ENCODE data around the gene RABGAP1L.
"Not testable (repeated sequence)": the region's sequence is repeated elsewhere in the genome, so short reads cannot be mapped to it uniquely, and the experiment has no call there.

Gene RABGAP1L

DNA sequence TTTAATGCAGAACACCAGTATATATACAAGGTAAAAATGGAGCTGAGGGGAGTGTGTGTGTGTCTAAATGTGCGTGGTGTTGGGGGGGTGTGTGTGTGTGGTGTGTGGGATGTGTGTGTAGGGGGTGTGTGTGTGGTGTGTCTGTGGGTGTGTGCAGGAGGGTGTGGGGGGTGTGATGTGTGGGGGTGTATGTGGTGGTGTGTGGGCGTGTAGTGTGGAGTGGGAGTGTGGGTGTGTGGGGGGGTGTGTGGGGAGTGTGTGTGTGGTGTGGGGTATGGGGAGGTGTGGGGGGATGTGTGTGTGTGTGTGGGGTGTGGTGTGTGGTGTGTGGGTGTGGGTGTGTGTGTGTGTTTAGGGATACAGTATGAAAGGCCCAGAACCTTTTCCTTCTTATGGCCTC lies 638.1 kb downstream of the RABGAP1L start:
- H3K4me1 ChIP-seq (ENCODE audit: insufficient read depth, low read length): peaks cover 23% of the 10 kb centered on the region
- no peak overlapping the region for H2AFZ ChIP-seq (ENCODE audit: low read depth, low read length)
- no peaks in the 10 kb centered on the region for H3K36me3 ChIP-seq (ENCODE audit: insufficient read depth, low read length)
- H3K4me3 ChIP-seq (ENCODE audit: low read length): no peak overlapping the region
- H3K27me3 ChIP-seq (ENCODE audit: insufficient read depth, low read length): no peaks in the 10 kb centered on the region
- no peaks in the 10 kb centered on the region for H3K9me3 ChIP-seq (ENCODE audit: low read length)

- H3K4me1 ChIP-seq (ENCODE audit: insufficient read depth, low read length): peaks cover 23% of the 10 kb centered on the region
- H3K4me3 ChIP-seq (ENCODE audit: low read length): peak overlapping the region; percentile 64
- H3K9me3 ChIP-seq (ENCODE audit: low read length): no peaks in the 10 kb centered on the region
- no peaks in the 10 kb centered on the region for H3K27me3 ChIP-seq (ENCODE audit: insufficient read depth, low read length)
- H2AFZ ChIP-seq (ENCODE audit: low read depth, low read length): peak overlapping the region; percentile 0
- H3K36me3 ChIP-seq (ENCODE audit: insufficient read depth, low read length): no peaks in the 10 kb centered on the region
These were observed 639.8 kb downstream of the RABGAP1L start for GRCh38 chr1:174799136-174799479.

DNA sequence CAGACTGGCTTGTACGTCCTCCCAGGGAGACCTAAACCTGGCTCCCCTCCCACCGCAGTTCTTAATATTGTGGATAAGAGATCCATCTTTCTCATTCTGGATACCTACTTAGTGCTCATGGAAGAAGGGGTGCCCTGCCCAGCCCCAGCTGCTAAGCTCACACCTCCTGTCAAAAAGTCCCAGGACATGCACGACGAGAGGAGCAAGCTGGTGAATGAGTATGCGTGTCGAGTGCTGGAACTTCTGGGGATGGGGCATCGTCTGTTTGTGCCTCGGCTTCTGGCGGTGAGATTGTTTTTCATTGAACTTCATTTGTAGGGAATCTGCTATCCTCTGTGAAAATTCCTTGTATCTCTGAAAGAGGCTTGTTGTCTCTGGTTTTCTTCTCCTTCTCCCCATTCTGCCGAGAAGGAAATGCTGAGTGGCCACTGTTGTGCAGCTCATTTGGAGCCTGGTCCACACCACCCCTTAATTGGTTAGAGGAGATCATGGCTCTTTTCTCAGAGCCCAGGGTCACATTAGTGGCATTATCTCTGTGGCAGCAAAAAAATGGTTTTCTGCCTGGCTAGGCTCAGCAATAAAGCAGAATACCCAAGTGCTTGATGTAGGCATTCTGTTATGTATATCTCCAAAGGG lies 641.0 kb downstream of the RABGAP1L start:
- Histone ChIP-seq H3K4me1 (ENCODE audit: insufficient read depth, low read length) (peaks cover 23% of the 10 kb centered on the region), H3K9me3 (ENCODE audit: low read length) (no peaks in the 10 kb centered on the region), H3K36me3 (ENCODE audit: insufficient read depth, low read length) (no peaks in the 10 kb centered on the region), H2AFZ (ENCODE audit: low read depth, low read length) (peak overlapping the region; percentile 13), H3K4me3 (ENCODE audit: low read length) (peak overlapping the region; percentile 64), H3K27me3 (ENCODE audit: insufficient read depth, low read length) (no peaks in the 10 kb centered on the region)

DNA sequence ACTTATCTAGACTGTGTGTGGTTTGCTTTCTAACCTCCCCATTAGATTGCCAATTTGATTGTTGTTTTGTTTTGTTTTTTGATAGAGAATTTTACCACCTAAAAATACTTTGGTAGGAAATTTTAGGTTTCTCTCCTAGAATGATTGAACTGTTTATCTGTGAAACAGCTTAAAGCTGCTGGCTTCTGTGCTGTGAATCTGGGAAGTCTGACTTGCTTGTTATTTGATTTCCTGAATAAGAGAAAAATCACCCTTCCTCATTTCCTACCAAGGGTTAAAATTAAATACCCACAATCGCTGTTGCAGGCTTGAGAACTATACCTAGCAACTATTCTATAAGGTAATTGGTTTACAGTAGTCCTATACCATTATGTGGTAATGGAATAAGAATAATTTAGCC lies 641.6 kb downstream of the RABGAP1L start:
- Histone ChIP-seq H3K36me3 (ENCODE audit: insufficient read depth, low read length) (no peaks in the 10 kb centered on the region), H3K4me1 (ENCODE audit: insufficient read depth, low read length) (peaks cover 23% of the 10 kb centered on the region), H2AFZ (ENCODE audit: low read depth, low read length) (peak overlapping the region; percentile 13), H3K9me3 (ENCODE audit: low read length) (no peaks in the 10 kb centered on the region), H3K27me3 (ENCODE audit: insufficient read depth, low read length) (no peaks in the 10 kb centered on the region), H3K4me3 (ENCODE audit: low read length) (peak overlapping the region; percentile 64)

DNA sequence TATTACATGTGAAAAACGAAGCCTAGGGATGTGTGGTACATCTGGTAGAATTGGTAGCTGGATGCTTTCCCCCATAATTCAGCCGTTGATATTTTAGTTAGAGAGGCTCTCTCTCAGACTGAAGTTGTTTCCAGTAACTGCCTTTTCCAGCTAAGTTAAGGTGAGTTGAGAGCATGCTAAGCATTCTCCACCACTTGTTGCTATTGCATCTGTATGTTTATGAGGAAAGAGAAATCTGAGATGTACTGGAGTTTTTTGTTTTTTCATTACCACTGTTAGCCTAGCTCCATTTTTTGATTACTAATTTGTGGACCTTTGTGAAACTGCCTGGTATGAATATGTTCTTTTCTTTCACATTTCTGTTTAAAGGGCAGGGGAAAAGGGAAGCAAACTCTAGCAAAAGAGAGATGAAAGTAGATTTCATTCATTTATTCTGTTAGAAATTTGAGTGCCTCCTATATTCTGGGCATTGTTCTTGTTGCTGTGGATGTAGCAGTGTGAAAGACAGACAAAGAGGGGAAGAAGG lies 650.5 kb downstream of the RABGAP1L start:
- no peaks in the 10 kb centered on the region for H3K9me3 ChIP-seq (ENCODE audit: low read length)
- H3K36me3 ChIP-seq (ENCODE audit: insufficient read depth, low read length): no peaks in the 10 kb centered on the region
- H3K4me3 ChIP-seq (ENCODE audit: low read length): no peak overlapping the region
- no peak overlapping the region for H2AFZ ChIP-seq (ENCODE audit: low read depth, low read length)
- H3K4me1 ChIP-seq (ENCODE audit: insufficient read depth, low read length): peaks cover 33% of the 10 kb centered on the region
- no peaks in the 10 kb centered on the region for H3K27me3 ChIP-seq (ENCODE audit: insufficient read depth, low read length)

GRCh38 chr1:174812016-174812415 lies 652.7 kb downstream of the RABGAP1L start:
- Histone ChIP-seq H3K27me3 (ENCODE audit: insufficient read depth, low read length) (no peaks in the 10 kb centered on the region), H3K4me1 (ENCODE audit: insufficient read depth, low read length) (peaks cover 33% of the 10 kb centered on the region), H2AFZ (ENCODE audit: low read depth, low read length) (no peak overlapping the region), H3K36me3 (ENCODE audit: insufficient read depth, low read length) (no peaks in the 10 kb centered on the region), H3K9me3 (ENCODE audit: low read length) (no peaks in the 10 kb centered on the region), H3K4me3 (ENCODE audit: low read length) (no peak overlapping the region)

- Histone ChIP-seq H3K36me3 (ENCODE audit: insufficient read depth, low read length) (no peaks in the 10 kb centered on the region), H3K4me3 (ENCODE audit: low read length) (no peak overlapping the region), H3K27me3 (ENCODE audit: insufficient read depth, low read length) (no peaks in the 10 kb centered on the region), H3K4me1 (ENCODE audit: insufficient read depth, low read length) (peaks cover 33% of the 10 kb centered on the region), H2AFZ (ENCODE audit: low read depth, low read length) (no peak overlapping the region), H3K9me3 (ENCODE audit: low read length) (no peaks in the 10 kb centered on the region)
These were observed 653.3 kb downstream of the RABGAP1L start for GRCh38 chr1:174812656-174813055.

- Histone ChIP-seq H3K36me3 (ENCODE audit: insufficient read depth, low read length) (no peaks in the 10 kb centered on the region), H3K4me3 (ENCODE audit: low read length) (no peak overlapping the region), H3K27me3 (ENCODE audit: insufficient read depth, low read length) (no peaks in the 10 kb centered on the region), H3K9me3 (ENCODE audit: low read length) (no peaks in the 10 kb centered on the region), H3K4me1 (ENCODE audit: insufficient read depth, low read length) (peaks cover 29% of the 10 kb centered on the region), H2AFZ (ENCODE audit: low read depth, low read length) (no peak overlapping the region)
These were observed 655.7 kb downstream of the RABGAP1L start for GRCh38 chr1:174815036-174815435.

DNA sequence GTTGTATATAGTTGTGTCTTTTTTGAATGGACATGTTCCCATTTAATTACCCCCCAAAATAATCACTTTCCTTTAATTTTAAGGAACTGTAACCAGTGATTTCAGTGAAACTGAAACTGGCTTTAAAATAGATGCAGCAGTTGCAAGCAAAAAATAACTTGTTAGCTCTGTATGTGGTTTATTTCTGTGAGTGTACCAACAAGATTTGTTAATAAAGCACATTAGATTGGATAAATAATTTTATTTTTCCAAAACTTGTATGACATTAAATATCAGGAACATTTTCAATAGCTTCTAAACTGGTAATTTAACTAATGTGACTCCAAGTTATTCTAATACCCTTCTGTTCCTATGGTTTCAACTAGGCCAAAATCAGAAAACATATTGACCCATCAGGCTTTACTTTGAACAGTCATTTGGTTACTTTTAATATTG lies 656.2 kb downstream of the RABGAP1L start:
- Histone ChIP-seq H3K4me3 (ENCODE audit: low read length) (no peak overlapping the region), H3K9me3 (ENCODE audit: low read length) (no peaks in the 10 kb centered on the region), H3K27me3 (ENCODE audit: insufficient read depth, low read length) (no peaks in the 10 kb centered on the region), H3K4me1 (ENCODE audit: insufficient read depth, low read length) (peaks cover 26% of the 10 kb centered on the region), H2AFZ (ENCODE audit: low read depth, low read length) (no peak overlapping the region), H3K36me3 (ENCODE audit: insufficient read depth, low read length) (no peaks in the 10 kb centered on the region)

DNA sequence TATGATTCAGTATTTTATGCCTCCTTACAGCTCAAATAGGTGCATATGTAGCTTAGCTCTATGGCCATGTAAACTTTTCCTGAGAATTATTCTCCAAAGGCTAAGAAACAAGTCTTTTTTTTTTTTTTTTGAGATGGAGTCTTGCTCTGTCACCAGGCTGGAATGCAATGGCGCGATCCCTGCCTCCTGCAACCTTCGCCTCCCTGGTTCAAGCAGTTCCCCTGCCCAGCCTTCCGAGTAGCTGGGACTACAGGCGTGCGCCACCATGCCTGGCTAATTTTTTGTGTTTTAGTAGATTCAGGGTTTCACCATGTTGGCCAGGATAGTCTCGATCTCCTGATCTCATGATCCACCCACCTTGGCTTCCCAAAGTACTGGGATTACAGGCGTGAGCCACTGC lies 657.3 kb downstream of the RABGAP1L start:
- not testable (repeated sequence) for H2AFZ ChIP-seq (ENCODE audit: low read depth, low read length); H3K9me3 ChIP-seq (ENCODE audit: low read length); H3K27me3 ChIP-seq (ENCODE audit: insufficient read depth, low read length); H3K4me3 ChIP-seq (ENCODE audit: low read length); H3K36me3 ChIP-seq (ENCODE audit: insufficient read depth, low read length)
- peaks cover 22% of the 10 kb centered on the region for H3K4me1 ChIP-seq (ENCODE audit: insufficient read depth, low read length)

DNA sequence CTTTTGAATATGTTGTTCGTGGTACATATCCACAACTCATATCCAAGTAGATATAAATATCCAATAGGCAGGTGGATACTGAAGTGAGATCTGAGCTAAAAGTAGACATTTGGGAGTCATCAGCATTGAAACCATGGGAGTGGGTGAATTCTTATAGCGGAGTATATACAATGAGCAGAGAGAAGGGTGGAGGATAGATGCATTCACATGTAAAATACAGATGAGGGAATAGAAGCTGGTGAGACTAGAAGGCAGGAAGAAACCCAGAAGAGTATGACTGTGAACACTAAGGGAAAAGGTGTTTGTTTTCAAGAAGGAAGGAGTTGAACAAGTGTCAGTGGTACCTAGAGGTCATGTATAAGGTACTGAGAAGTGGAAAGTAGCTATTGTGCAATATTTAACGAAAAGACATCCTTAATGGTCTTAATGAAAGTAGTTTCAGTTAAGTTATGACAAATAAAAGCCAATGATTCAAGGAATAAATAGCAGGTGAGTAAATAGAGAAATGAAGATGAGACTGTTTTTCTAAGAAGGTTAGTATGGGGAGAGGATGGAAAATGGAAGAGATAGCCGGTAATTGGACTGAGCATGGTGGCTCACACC lies 658.8 kb downstream of the RABGAP1L start:
- Histone ChIP-seq H3K9me3 (ENCODE audit: low read length) (no peaks in the 10 kb centered on the region), H2AFZ (ENCODE audit: low read depth, low read length) (no peak overlapping the region), H3K27me3 (ENCODE audit: insufficient read depth, low read length) (no peaks in the 10 kb centered on the region), H3K36me3 (ENCODE audit: insufficient read depth, low read length) (no peaks in the 10 kb centered on the region), H3K4me3 (ENCODE audit: low read length) (no peak overlapping the region), H3K4me1 (ENCODE audit: insufficient read depth, low read length) (peaks cover 8% of the 10 kb centered on the region)

- Histone ChIP-seq H3K4me1 (ENCODE audit: insufficient read depth, low read length) (peaks cover 2% of the 10 kb centered on the region), H3K9me3 (ENCODE audit: low read length) (no peaks in the 10 kb centered on the region), H3K36me3 (ENCODE audit: insufficient read depth, low read length) (no peaks in the 10 kb centered on the region), H3K4me3 (ENCODE audit: low read length) (no peak overlapping the region), H2AFZ (ENCODE audit: low read depth, low read length) (no peak overlapping the region), H3K27me3 (ENCODE audit: insufficient read depth, low read length) (no peaks in the 10 kb centered on the region)
These were observed 659.6 kb downstream of the RABGAP1L start for GRCh38 chr1:174818951-174819350.

- no peaks in the 10 kb centered on the region for H3K27me3 ChIP-seq (ENCODE audit: insufficient read depth, low read length)
- H3K4me3 ChIP-seq (ENCODE audit: low read length): no peak overlapping the region
- no peaks in the 10 kb centered on the region for H3K36me3 ChIP-seq (ENCODE audit: insufficient read depth, low read length)
- H3K9me3 ChIP-seq (ENCODE audit: low read length): no peaks in the 10 kb centered on the region
- H3K4me1 ChIP-seq (ENCODE audit: insufficient read depth, low read length): no peaks in the 10 kb centered on the region
- no peak overlapping the region for H2AFZ ChIP-seq (ENCODE audit: low read depth, low read length)
These were observed 660.3 kb downstream of the RABGAP1L start for GRCh38 chr1:174819596-174819995.

- Histone ChIP-seq H3K4me3 (ENCODE audit: low read length) (no peak overlapping the region), H3K4me1 (ENCODE audit: insufficient read depth, low read length) (no peaks in the 10 kb centered on the region), H2AFZ (ENCODE audit: low read depth, low read length) (no peak overlapping the region), H3K9me3 (ENCODE audit: low read length) (no peaks in the 10 kb centered on the region), H3K27me3 (ENCODE audit: insufficient read depth, low read length) (no peaks in the 10 kb centered on the region), H3K36me3 (ENCODE audit: insufficient read depth, low read length) (no peaks in the 10 kb centered on the region)
These were observed 665.8 kb downstream of the RABGAP1L start for GRCh38 chr1:174825127-174825526.

Data from neuron (in vitro differentiated cells).